GM18907 (cell line): ENCODE measurements around the gene TNFRSF25.
"Not testable (repeated sequence)": the region's sequence is repeated elsewhere in the genome, so short reads cannot be mapped to it uniquely, and the experiment has no call there.

Experiments
- ATAC-seq: cut with Tn5 transposase; IDR thresholded peaks from one replicate; pipeline ENCODE4 v1.9.1; 2021; ENCODE audit warnings: mild to moderate bottlenecking, moderate library complexity; ENCODE audit not compliant: unreplicated experiment

TNFRSF25 gene

DNA sequence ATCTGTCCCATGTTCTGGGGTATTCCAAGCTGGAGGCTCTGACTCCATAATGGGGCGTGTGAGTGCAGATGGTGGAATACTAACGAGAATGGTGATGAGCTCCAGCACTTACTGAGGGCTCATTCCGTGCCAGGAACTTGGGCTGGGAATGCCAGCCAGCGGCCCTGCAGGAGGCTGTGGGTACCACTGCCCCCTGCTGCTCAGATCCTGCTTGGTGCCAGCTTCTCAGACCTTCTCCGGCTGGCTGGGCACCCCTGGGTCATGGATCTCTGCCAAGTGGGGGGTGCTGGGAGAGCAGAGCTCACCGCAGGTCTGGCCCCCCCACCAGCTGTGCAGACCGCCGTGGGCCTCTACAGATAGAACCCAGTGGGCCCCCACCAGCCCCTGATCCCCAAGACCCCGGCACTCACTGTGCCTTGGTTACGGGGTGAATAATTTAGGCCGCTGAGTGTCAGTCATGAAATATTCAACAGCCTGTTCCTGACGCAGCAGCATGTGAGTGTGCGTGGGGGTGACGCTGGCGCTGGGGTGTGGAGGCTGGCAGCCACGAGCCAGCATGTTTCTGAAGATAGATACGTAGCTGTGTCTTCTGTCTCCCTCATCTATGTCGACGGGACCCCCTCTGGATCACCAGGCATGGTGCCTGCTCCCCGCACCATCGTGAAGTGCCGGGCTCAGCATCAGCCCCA is 28.8 kb downstream of the TNFRSF25 start:
- ATAC-seq: not testable (repeated sequence)

DNA sequence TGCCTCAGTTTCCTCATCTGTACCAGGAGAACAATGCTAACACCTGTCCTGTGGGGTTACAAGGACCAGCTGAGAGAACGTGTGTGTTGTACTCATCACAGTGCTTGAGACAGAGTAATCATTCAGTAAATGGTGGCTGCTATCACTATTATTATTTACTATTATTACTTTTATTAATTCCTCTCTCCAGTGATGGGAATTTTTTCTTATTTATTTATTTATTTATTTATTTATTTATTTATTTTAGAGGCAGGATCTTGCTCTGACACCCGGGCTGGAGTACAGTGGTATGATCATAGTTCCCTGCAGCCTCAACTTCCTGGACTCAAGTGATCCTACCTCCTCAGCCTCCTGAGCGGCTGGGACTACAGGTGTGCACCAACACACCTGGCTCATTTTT is 29.7 kb downstream of the TNFRSF25 start:
- ATAC-seq: not testable (repeated sequence)

DNA sequence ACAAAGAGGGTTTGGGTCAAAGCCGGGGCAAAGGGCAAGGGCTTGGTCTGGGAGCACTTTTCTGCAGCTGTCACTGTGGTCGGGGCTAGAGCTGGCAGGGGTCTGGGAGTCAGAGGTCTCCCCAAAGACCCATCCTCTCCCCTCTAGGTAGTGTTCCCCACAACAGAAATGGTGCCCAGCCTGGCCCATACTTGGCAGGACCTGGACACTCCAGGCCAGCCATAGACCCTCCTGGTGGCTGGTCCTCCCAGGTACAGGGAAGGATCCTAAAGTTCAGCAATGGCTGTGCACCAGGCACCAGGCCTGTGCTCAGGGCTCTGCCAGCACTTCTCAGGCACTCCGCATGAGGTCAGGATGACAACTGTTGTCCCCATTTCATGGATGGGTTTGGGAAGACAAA is 30.4 kb downstream of the TNFRSF25 start:
- ATAC-seq: no peak

DNA sequence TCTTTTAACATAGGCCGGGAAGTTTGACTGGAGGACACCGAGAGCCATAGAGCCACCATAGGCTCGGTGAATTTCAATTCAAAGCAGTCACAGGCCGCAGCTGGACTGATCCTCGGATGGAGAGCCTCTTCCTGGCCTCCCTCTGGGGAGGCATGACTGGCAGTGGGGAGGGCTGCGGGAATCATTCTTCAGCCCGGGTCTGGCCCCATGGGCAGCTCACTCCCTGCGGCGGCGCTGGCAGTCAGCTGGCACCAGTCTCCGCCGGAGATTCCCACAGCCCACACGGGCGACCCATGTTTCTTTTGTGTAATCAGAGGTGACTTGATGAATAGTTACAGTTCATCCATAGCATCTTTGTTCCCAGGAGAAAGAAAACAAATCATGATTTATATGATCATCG is 30.8 kb downstream of the TNFRSF25 start:
- no peak for ATAC-seq

DNA sequence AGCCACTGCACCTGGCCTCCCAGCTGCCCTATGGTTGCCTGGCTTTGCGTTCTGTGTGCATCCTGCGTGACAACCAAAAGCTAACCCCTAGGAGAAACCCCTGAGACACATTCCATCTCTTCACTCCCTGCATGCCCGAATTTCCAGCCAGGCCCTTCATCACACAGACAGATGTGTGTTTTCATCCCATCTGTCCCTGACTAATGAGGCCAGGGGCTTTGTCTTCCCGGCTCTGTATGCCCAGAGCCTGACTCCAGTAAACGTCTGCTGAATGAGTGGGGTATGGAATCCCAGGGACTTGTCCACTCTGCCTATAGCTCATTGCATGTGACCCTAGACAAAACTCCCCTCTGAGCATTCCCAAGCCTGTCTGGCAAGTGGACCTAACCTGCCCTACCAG is 31.8 kb downstream of the TNFRSF25 start:
- no peak for ATAC-seq

DNA sequence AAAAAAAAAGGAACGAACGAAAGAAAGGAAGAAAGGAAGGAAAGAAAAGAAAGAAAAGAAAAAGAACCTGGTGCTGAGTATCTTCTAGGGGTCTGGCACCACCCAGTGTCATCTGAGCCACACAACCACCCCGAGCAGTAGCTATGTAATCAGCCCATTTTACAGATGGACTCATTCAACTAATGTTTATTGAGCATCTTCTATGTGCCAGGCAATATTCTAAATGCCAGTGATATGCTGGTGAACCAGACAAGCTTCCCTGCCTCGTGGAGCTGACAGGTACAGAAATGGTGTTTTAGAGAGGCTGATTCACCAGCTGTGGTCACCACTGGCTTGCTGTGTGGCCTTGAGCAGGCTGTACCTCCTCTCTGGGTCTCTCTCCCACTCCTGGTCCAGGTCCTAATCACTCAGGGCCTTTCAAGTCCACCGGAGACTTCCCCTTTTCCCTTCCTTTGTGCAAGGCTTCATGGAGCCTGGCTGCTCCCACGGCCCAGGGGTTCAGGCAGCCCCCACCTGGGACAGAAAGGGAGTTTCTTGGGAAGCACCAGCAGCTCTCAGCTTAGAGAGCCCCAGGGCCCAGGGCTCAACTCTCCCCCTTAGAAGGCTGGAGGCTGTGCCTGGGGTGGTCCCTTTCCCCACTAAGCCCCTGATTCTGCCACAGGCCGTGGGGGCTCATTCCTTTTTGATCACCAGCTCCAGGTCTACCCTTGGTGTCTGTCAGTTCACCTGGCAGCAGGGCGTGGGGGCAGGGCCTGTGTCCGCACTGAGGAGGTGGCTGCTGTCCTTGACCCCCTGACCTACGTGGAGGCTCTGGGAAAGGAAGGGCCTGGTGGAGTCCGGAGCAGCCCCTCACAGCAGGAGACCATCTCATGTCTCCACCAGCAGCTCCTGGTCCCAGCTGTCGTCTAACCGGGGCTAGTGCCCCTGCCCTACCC is 34.1 kb downstream of the TNFRSF25 start:
- ATAC-seq: not testable (repeated sequence)

DNA sequence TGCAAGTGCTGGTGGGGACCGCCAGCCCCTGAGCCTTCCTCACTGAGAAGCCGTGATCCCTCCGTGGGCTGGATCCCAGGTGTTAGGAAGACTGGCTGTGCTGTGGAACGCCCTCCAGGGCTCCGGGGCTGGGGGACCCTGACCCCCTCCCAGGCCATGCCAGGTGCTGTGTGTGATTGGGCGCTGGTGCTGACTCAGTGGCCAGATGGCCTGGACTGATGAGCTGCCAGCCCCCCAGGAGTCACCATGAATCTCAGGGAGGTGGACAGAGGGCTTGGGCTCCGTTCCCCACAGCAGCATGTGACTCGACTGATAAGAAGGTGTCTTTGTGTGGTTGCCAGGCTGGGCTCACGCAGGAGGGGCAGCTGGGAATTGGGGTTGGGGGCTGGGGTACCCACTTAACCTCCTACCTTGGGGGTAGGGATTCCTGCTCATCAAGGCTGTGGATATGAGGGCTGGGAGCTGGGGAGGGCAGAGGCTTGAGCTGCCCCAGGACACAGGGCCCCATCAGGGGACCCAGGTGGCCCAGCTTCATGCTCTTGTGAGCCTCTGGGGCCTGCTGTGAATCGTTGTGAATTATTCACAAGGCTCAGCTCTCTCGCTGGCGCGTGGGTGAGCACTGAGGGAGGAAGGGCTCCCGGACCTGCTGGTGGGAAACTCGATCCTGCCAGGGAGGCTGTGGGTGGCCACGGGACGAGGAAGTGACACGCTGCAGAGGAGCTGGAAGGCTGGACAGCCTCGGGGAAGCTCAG is 36.1 kb downstream of the TNFRSF25 start:
- not testable (repeated sequence) for ATAC-seq

DNA sequence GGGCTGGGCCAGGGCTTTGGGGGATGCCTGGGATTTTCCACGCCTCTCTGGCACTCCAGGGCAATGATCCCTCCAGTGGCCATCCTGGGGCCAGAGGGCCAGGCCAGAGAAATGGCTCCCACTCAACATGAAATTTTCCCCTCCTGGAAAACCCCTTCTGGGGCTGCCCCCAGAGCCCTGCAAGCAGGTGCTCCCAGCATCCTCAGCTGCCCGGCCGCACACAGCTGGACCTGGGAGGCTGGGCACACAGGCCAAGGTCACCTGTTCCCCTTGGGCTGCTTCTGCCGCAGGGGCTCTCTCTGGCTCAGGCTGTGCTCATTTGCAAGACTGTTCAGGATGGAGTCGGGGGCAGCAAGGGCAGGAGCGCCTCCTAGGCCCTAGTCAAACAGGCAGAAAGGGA is 37.5 kb downstream of the TNFRSF25 start:
- ATAC-seq: not testable (repeated sequence)

DNA sequence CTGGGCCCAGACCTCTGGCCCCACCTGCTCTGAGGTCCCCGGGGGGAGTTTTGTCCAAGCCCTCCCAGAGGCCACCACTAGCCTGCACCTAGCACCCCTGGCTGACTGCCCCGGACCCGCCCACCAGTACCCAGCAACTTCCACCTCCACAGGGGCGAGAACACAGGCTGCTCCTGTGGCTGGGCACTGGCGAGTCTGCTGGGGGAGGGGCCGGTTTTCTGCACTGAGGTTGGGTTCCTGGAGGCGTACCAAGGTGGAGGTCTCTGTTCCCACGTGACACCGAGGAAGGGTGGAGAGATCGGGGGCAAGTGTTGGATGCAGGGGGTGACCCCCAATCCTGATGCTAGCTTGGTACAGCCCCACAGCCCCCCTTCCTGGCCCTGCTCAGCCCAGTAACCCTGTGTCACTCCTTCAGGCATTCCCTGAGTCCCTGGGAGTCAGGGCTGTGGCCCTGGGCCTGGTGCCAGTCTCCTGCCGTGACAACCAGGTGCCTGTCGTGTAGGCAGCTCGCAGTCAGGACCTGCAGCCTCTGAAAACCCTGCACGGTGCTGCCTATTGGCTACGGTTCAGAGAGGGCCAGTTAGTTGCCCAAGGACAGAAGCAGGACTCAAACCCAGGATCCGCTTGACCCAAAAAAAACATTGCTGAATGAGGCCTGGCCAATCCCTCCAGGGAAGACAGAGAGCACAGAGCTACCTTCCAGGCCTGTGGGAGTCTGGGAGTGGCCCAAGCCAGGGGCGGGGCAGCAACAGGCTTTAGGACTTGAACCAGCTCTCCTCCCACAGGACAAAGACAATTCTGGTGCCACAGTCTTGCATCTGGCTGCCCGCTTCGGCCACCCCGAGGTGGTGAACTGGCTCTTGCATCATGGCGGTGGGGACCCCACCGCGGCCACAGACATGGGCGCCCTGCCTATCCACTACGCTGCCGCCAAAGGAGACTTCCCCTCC is 38.3 kb downstream of the TNFRSF25 start:
- ATAC-seq: no peak

DNA sequence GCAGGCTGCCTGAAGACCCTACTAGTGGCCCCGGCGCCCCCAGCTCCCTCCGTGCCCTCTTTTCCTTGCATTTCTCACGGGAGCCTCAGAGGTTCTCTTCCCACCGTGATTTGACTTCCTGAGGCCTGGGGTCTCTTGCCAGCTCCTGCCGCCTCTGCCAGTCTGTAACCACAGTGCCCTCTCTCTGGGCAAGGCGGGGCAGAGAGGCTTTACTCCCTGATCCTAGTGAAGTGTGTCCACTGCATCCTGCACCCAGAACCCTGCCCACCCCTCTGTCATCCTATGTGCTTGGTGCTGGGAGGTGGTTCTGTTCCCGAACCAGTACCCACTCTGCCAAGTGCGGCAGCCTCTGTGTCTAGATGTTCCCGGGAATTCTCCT is 39.0 kb downstream of the TNFRSF25 start:
- ATAC-seq: no peak

DNA sequence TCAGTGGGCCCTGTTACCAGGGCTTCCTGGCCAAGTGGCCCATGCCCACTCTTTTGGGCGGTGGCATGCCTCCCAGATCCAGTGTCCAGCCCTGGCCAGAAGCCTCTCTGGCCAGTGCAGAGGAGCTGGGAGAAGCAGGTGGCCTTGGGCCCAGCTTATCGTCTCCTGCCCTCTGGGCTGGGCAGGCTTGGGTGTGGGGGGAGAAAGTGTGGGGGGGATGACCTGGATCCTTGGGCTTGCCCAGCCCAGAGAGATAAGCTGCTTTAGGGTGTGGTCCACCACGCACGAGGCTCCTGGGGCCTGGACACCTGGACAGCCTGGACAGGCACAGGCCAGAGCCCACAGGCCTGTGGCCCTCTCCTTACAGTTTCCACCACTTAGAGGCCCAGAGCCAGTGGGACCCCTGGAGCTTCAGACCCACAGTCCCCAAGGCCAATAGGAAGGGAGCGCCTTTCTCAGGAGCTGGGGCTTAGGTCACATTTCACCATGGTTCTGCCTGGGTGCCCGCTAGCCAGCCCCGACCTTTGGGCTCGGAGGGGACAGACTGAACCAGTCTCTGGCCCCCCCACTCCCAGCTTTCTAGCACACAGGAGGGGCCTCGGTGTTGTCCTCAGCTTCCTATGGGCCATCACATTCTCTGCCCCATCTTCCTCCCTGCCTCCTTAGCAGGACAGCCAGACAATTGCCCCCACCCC is 39.5 kb downstream of the TNFRSF25 start:
- no peak for ATAC-seq

DNA sequence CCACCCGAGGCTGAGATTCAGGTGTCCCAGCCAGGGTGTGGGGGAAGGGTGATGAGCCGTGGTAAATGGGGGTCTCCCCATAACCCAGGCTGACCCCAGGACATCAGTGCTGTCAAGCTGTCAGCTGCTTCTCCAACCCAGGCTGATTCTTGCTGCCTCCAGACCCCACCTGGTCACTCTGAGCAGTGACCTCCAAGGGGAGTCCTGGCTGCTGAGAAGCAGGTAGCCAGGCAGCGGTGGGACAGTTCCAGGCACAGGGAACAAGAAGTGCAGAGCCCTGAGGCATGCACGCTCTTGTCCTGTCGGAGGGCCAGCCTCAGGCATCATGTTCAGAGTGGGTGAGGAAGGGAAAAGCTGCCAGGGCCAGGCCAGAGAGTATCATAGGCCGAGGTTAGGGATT is 40.3 kb downstream of the TNFRSF25 start:
- no peak for ATAC-seq

DNA sequence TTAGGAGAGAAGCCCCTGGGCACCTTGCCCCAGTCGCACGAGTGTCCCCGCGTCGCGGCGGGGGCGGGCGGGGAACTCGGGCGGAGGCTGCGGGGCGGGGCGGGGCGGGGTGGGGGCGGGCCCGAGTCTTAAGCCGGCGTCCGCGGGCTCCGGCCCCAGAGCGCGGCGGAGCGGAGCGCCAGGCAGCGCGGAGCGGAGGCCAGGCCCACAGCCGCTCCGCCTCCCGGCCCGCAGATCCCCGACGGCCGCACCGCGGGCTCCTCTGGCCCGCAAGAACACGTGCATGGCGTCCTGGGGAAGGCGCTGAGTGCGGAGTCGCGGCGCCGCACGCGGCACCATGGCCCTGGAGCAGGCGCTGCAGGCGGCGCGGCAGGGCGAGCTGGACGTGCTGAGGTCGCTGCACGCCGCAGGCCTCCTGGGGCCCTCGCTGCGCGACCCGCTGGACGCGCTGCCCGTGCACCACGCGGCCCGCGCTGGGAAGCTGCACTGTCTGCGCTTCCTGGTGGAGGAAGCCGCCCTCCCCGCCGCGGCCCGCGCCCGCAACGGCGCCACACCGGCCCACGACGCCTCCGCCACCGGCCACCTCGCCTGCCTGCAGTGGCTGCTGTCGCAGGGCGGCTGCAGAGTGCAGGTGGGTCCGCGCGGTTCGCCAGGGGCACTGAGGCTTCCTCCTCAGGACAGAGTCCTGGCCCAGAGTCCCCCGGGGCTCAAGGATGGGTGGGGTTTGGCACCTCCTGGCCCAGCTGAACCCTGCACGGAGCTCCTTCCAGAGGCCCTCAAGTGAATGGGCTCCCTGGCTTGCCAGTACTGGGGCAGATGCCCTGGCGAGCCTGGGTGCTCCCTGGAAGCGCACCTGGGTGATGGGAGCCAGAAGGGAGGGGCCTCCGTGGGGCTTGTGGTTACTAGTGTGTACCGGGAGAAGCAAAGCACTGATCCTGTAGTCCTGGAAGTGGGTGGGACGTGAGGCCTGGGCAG is 41.1 kb downstream of the TNFRSF25 start, which contains the start of gene ESPN:
TSS of gene ESPN (plus strand) at position 158 of the 975 bp plus-strand sequence. CDS start at position 338, 180 bp downstream.
- ATAC-seq: no peak

DNA sequence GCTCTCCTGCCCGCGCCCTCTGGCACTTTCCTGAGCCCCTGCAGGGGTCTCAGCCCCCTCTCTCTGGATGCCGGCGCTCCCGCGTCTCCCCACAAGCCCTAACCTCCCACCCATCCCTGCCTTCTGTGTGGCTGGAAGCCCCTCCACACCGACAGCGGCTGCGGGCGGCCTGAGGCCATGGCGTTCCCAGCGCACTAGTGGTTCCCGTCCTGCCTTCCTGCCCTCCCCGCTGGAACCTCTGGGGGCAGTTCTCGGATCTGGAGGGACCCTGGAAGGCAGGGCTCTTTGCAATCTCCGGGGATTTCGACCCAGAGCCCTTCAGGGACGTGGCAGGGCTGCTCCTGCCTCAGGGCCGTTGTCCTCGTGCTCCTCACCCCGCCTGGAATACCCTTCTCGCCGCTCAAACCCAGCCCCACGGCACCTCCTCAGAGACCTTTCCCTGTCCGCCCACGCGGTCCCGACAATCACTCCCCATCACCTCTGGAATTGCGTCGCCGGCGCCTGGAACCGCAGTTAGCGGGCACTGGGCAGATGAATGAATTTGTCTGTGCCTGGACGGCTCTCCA is 41.9 kb downstream of the TNFRSF25 start:
- no peak for ATAC-seq

DNA sequence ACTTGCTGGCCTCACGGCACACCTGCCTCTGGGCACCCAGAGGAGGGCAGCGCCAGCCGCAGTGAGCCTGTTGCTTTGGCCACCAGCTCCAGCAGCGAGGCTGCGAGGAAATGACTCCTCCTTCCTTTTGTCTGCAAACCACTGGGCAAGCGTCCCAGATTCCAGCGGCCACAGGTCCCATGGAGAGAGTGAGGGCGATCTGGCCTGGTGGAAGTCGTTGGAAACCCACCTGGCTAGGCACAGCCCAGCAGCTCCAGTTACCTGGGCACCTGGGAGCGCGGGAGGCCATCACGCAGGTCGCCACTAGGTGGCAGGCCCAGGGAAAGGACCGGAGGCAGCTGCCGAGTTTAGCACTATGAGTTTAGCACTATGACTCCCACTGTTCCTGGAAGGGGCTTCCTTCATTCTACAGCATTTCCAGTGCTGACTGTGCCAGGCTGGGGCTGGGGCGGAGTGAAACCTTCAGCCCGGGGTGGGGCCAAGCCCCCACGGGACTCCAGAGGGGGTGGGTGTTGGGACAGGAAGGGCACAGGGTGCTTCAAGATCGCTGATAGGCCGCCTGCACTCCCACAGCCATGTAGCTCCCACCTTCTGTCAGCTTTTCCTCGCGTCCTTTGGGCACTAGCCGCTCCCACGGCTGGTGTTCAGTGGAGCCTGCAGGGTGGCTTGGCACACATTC is 42.5 kb downstream of the TNFRSF25 start:
- ATAC-seq: no peak

DNA sequence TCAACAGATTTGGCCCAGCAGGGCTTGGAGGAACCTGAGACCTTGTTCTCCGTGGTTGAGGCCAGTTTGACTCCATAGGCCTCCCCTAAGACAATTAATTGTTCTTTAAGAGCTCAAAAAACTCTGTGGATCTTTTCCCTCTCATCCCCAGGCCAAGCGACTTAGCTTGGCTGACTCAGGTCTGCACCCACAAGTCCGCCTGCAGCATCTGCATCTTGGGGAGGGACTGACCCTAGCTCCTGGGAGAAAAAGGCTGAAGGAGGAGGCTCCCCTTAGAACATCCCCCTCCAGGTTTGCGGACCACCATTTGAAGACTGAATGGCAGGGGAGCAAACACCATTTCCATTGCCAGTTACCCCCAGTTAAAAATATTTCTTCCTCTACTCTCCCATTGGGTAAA is 44.7 kb downstream of the TNFRSF25 start:
- no peak for ATAC-seq

DNA sequence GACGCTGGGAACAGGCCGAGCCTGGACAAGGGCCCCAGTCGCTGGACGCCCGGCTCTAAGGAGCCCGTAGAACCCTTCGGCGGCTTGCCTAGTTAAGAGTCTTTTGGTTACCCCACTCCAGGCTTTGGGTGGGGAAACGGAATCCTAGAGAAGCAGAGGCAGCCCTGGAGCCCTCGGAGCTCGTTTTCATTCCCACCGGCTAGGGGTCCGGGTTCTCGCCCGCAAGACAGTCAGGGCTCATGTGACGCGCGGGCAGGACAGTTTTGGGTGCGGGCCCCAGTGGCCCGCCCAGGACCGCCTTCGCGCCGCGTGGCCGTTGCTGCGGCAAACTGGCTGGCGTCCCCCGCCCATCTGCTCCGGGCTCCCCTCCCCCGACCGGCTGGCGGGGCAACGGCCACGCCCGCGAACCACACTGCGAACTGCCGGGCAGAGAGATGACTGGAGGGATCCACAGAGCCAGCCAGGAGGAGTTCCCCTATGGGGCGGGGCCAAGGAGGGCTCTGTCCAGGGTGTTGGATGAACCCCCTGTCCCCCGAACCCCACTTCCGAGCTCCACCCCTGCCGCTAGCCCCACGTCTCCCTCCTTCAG is 45.4 kb downstream of the TNFRSF25 start:
- ATAC-seq: no peak
